Activated CD4-positive, alpha-beta T cell treated with anti-CD3 and anti-CD28 coated beads for 36 hours (primary cell): Measurements from ENCODE around the gene SMC5. TPM values are rescaled to one million over a fixed set of nuclear protein-coding genes. Genes with fewer than 3 reads are reported as not detected.
"Not testable (repeated sequence)": the region's sequence is repeated elsewhere in the genome, so short reads cannot be mapped to it uniquely, and the experiment has no call there.

ENCODE experiments used
- ATAC-seq: fragments of 200-7000 bp; cut with Tn5 transposase; one replicate; pipeline ENCODE4 v1.10.0; 2021; ENCODE audit warnings: mild to moderate bottlenecking, moderate library complexity
- CTCF ChIA-PET: fragments of 350-600 bp; sonication (Branson Sonifier 250); formaldehyde crosslinking; loops from one replicate; lab custom pipeline; 2021; ENCODE audit warnings: antibody characterized with exemption; lab: Charles Lee
- POLR2A ChIA-PET: fragments of 350-600 bp; sonication (Branson Sonifier 250); formaldehyde crosslinking; loops from one replicate; lab custom pipeline; 2021; ENCODE audit warnings: antibody characterized with exemption, inconsistent platforms; lab: Charles Lee
- DNase-seq: peaks from one replicate; pipeline ENCODE4 v3.0.0-alpha.2; 2020
- H3K27ac Mint-ChIP-seq: one replicate; pipeline ENCODE4 v1.8.0; 2021; ENCODE audit warnings: mixed read lengths
- H3K27me3 Mint-ChIP-seq: one replicate; pipeline ENCODE4 v1.8.0; 2021; ENCODE audit warnings: mixed read lengths
- H3K36me3 Mint-ChIP-seq: one replicate; pipeline ENCODE4 v1.8.0; 2021; ENCODE audit warnings: low read depth, mixed read lengths
- H3K4me1 Mint-ChIP-seq: one replicate; pipeline ENCODE4 v1.8.0; 2021; ENCODE audit warnings: mixed read lengths
- H3K4me3 Mint-ChIP-seq: one replicate; pipeline ENCODE4 v1.8.0; 2021; ENCODE audit warnings: mild to moderate bottlenecking, moderate library complexity, mixed read lengths
- H3K9me3 Mint-ChIP-seq: one replicate; pipeline ENCODE4 v1.8.0; 2021; ENCODE audit warnings: low read depth, mixed read lengths
- intact Hi-C, 2 experiments: fragments of 100-400 bp; cut with DNase I in 1 of 2; cut with micrococcal nuclease in 1 of 2; formaldehyde crosslinking; loops; one replicate each; pipeline versions ENCODE4 v1.14.2 to v1.15.1; 2022 to 2024; cut with DNase I, micrococcal nuclease
- total RNA-seq, 2 experiments: library from RNA; stranded (reverse); gene quantifications; one replicate each; pipeline ENCODE4 v1.2.3, GENCODE V29; 2021

The SMC5 gene
- total RNA-seq, 2 experiments from 2014 or later = 39.0 to 43.0 TPM

GRCh38 chr9:70245952-70246351 lies 12.8 kb upstream of the SMC5 start:
- H3K4me3 Mint-ChIP-seq, H3K9me3 Mint-ChIP-seq, H3K27ac Mint-ChIP-seq, H3K27me3 Mint-ChIP-seq, intact Hi-C loops, H3K36me3 Mint-ChIP-seq, CTCF ChIA-PET, ATAC-seq, H3K4me1 Mint-ChIP-seq, DNase-seq, POLR2A ChIA-PET: not testable (repeated sequence)

GRCh38 chr9:70250221-70250620 lies 8.6 kb upstream of the SMC5 start:
- no peak overlapping the region for H3K4me3 Mint-ChIP-seq
- H3K4me1 Mint-ChIP-seq = no peaks in the 10 kb centered on the region
- no peak overlapping the region for H3K27ac Mint-ChIP-seq
- intact Hi-C loops = loop anchor here in 1 of 2 experiments (10.0 kb wide), 2 partner anchors 425 to 1465 kb away; partner anchors contain the start of gene CFAP95
- ChIA-PET CTCF (no interaction called here), POLR2A (no interaction called here)
- no peaks in the 10 kb centered on the region for H3K9me3 Mint-ChIP-seq
- no peaks in the 10 kb centered on the region for H3K27me3 Mint-ChIP-seq
- ATAC-seq (no peak), DNase-seq (no peak)
- no peaks in the 10 kb centered on the region for H3K36me3 Mint-ChIP-seq

GRCh38 chr9:70255486-70255885 lies 3.3 kb upstream of the SMC5 start:
- DNase-seq (no peak), ATAC-seq (no peak)
- Mint-ChIP-seq H3K4me1 (peaks cover 28% of the 10 kb centered on the region), H3K36me3 (peaks cover 9% of the 10 kb centered on the region), H3K27ac (no peak overlapping the region), H3K4me3 (no peak overlapping the region), H3K27me3 (no peaks in the 10 kb centered on the region), H3K9me3 (no peaks in the 10 kb centered on the region)
- intact Hi-C loops = loop anchor here in 1 of 2 experiments (5.0 to 10.0 kb wide), 7 partner anchors 52 to 1657 kb away; partner anchors contain the start of genes ABHD17B, APBA1, C9orf85 and CFAP95
- ChIA-PET POLR2A (no interaction called here), CTCF (interaction anchor here (0.7 to 1.4 kb wide), 3 partner anchors 23 to 145 kb away, joined by 3 to 5 read pairs (median 3); no protein-coding TSS in a partner anchor)

GRCh38 chr9:70256123-70256551 lies 2.6 kb upstream of the SMC5 start:
- POLR2A ChIA-PET = no interaction called here
- H3K4me3 Mint-ChIP-seq = no peak overlapping the region
- H3K4me1 Mint-ChIP-seq = peaks cover 35% of the 10 kb centered on the region

GRCh38 chr9:70257502-70257901 lies 1.3 kb upstream of the SMC5 start:
- H3K36me3 Mint-ChIP-seq = peaks cover 29% of the 10 kb centered on the region
- DNase-seq (no peak), ATAC-seq (no peak)
- peaks cover 48% of the 10 kb centered on the region for H3K4me1 Mint-ChIP-seq
- intact Hi-C loops = loop anchor here in 1 of 2 experiments (5.0 to 10.0 kb wide), 7 partner anchors 50 to 1655 kb away; partner anchors contain the start of genes ABHD17B, APBA1, C9orf85 and CFAP95
- H3K27me3 Mint-ChIP-seq = no peaks in the 10 kb centered on the region
- peak overlapping the region; percentile 96 for H3K27ac Mint-ChIP-seq
- CTCF ChIA-PET = interaction anchor here (1.0 kb wide), 1 partner anchor 345 kb away, joined by 5 read pairs; no protein-coding TSS in a partner anchor
- POLR2A ChIA-PET = interaction anchor here (0.6 kb wide), 1 partner anchor 752 kb away, joined by 3 read pairs; no protein-coding TSS in a partner anchor
- peak overlapping the region; percentile 89 for H3K4me3 Mint-ChIP-seq
- no peaks in the 10 kb centered on the region for H3K9me3 Mint-ChIP-seq

More at GRCh38 chr9:70256123-70256551, 2.6 kb upstream of the SMC5 start:
- Mint-ChIP-seq H3K27me3 (no peaks in the 10 kb centered on the region), H3K36me3 (peaks cover 16% of the 10 kb centered on the region), H3K9me3 (no peaks in the 10 kb centered on the region), H3K27ac (no peak overlapping the region)
- intact Hi-C loops = loop anchor here in 1 of 2 experiments (5.0 to 10.0 kb wide), 7 partner anchors 51 to 1656 kb away; partner anchors contain the start of genes ABHD17B, APBA1, C9orf85 and CFAP95
- CTCF ChIA-PET = interaction anchor here (0.7 to 1.4 kb wide), 3 partner anchors 24 to 146 kb away, joined by 3 to 5 read pairs (median 3); no protein-coding TSS in a partner anchor
- ATAC-seq (no peak), DNase-seq (no peak)

GRCh38 chr9:70257991-70258691 lies 637 bp upstream of the SMC5 start:
- Mint-ChIP-seq H3K4me3 (peak overlapping the region; percentile 89), H3K4me1 (peaks cover 54% of the 10 kb centered on the region), H3K36me3 (peaks cover 31% of the 10 kb centered on the region), H3K27ac (peak overlapping the region; percentile 96), H3K9me3 (no peaks in the 10 kb centered on the region), H3K27me3 (no peaks in the 10 kb centered on the region)
- intact Hi-C loops = loop anchor here (1.0 to 10.0 kb wide), 9 partner anchors 49 to 1654 kb away; partner anchors contain the start of genes ABHD17B (in 1 of the 2), APBA1 (in 1 of the 2), C9orf85 (in 1 of the 2) and CFAP95 (in 1 of the 2)
- ChIA-PET POLR2A (interaction anchor here (0.6 kb wide), 1 partner anchor 751 kb away, joined by 3 read pairs; no protein-coding TSS in a partner anchor), CTCF (interaction anchor here (1.0 kb wide), 1 partner anchor 344 kb away, joined by 5 read pairs; no protein-coding TSS in a partner anchor)
- DNase-seq (peak; percentile 61), ATAC-seq (peak; percentile 61)

- CTCF ChIA-PET = interaction anchor here (0.6 kb wide), 1 partner anchor 64 kb away, joined by 3 read pairs; no protein-coding TSS in a partner anchor
- intact Hi-C loops = loop anchor here in 1 of 2 experiments (1.0 to 10.0 kb wide), 10 partner anchors 48 to 1653 kb away; partner anchors contain the start of genes ABHD17B, APBA1, C9orf85 and CFAP95
These were observed 679 bp downstream of the SMC5 start for GRCh38 chr9:70259512-70259802.

GRCh38 chr9:70260007-70260443 lies 1.2 kb downstream of the SMC5 start:
- intact Hi-C loops = loop anchor here in 1 of 2 experiments (5.0 kb wide), 1 partner anchor 1507 kb away; the partner anchor contains the start of gene CEMIP2
- Mint-ChIP-seq H3K4me1 (peaks cover 57% of the 10 kb centered on the region), H3K36me3 (peaks cover 39% of the 10 kb centered on the region), H3K27me3 (no peaks in the 10 kb centered on the region), H3K9me3 (no peaks in the 10 kb centered on the region), H3K27ac (peak overlapping the region; percentile 96), H3K4me3 (peak overlapping the region; percentile 89)
- no peak for ATAC-seq
- no peak for DNase-seq
- POLR2A ChIA-PET = interaction anchor here (0.7 to 1.0 kb wide), 2 partner anchors 150 to 1224 kb away, joined by 3 read pairs; partner anchors contain the start of gene FXN
- CTCF ChIA-PET = interaction anchor here (0.6 to 0.9 kb wide), 2 partner anchors 64 to 81 kb away, joined by 3 read pairs; no protein-coding TSS in a partner anchor

More at GRCh38 chr9:70259512-70259802, 679 bp downstream of the SMC5 start:
- H3K36me3 Mint-ChIP-seq = peaks cover 33% of the 10 kb centered on the region
- no peaks in the 10 kb centered on the region for H3K9me3 Mint-ChIP-seq
- DNase-seq (no peak), ATAC-seq (no peak)
- H3K27ac Mint-ChIP-seq = peak overlapping the region; percentile 96
- POLR2A ChIA-PET = interaction anchor here (0.7 kb wide), 1 partner anchor 151 kb away, joined by 3 read pairs; no protein-coding TSS in a partner anchor
- no peaks in the 10 kb centered on the region for H3K27me3 Mint-ChIP-seq
- peaks cover 54% of the 10 kb centered on the region for H3K4me1 Mint-ChIP-seq
- peak overlapping the region; percentile 89 for H3K4me3 Mint-ChIP-seq

GRCh38 chr9:70260606-70261005 lies 1.8 kb downstream of the SMC5 start:
- Mint-ChIP-seq H3K9me3 (no peaks in the 10 kb centered on the region), H3K27ac (peak overlapping the region; percentile 96), H3K36me3 (peaks cover 41% of the 10 kb centered on the region), H3K4me3 (peak overlapping the region; percentile 89), H3K4me1 (peaks cover 57% of the 10 kb centered on the region), H3K27me3 (no peaks in the 10 kb centered on the region)
- DNase-seq (no peak), ATAC-seq (no peak)
- ChIA-PET POLR2A (interaction anchor here (1.0 kb wide), 1 partner anchor 1225 kb away, joined by 3 read pairs; the partner anchor contains the start of gene FXN), CTCF (interaction anchor here (0.9 kb wide), 1 partner anchor 80 kb away, joined by 3 read pairs; no protein-coding TSS in a partner anchor)
- intact Hi-C loops = loop anchor here in 1 of 2 experiments (5.0 kb wide), 1 partner anchor 1507 kb away; the partner anchor contains the start of gene CEMIP2

GRCh38 chr9:70261131-70261870 lies 2.5 kb downstream of the SMC5 start:
- intact Hi-C loops = loop anchor here in 1 of 2 experiments (5.0 kb wide), 1 partner anchor 1506 kb away; the partner anchor contains the start of gene CEMIP2
- ChIA-PET CTCF (interaction anchor here (0.9 kb wide), 1 partner anchor 79 kb away, joined by 3 read pairs; no protein-coding TSS in a partner anchor), POLR2A (no interaction called here)
- Mint-ChIP-seq H3K27ac (peak overlapping the region; percentile 59), H3K4me3 (peak overlapping the region; percentile 89), H3K4me1 (peaks cover 55% of the 10 kb centered on the region), H3K36me3 (peaks cover 45% of the 10 kb centered on the region), H3K27me3 (no peaks in the 10 kb centered on the region), H3K9me3 (no peaks in the 10 kb centered on the region)
- no peak for DNase-seq
- ATAC-seq = no peak
